ENCODE data around the gene SLC39A11.
"Not testable (repeated sequence)": the region's sequence is repeated elsewhere in the genome, so short reads cannot be mapped to it uniquely, and the experiment has no call there.

SLC39A11 gene

DNA sequence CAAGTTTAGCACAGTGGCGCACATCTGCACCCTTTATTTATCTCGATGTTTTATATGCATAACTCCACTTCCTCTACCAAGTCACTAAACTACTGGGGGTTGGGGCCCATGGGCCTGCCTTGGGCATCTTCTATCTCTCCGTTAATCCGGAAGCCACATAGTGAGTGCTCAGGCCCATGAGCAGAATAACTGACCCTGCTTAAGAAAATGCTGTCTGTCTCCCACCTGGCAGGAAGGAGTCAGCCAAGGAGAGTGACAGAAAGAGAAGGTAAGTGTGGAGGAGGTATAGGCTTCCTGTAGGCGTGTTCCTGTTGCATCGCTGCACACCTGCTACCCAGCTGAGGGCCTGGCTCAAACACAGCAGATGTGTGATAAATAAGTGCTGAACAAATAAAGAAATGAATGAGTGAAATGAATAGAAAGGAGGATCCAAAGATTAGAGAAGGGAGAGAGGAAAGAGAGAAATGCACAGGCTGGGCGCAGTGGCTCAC lies 320.1 kb downstream of the SLC39A11 start:
- no peak for DNase-seq

DNA sequence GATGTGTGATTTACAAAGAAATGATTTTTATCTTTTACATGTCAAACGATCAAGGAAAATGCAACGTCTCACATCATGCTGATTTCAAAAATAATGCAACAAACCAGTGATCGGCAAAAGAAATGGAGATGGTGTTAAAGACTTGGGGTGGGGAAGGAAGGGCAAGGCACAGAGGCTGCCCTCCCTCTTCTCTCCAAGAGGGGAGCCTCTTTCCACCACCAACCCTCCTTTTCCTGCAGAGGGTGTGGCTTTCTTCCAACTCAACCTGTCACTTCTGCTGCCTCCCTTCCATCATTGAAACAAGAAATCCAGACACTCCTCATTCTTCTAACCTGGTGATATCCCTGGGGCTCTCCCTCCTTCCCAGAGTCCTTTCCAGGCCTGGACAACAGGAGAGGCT lies 320.8 kb downstream of the SLC39A11 start:
- no peak for DNase-seq

DNA sequence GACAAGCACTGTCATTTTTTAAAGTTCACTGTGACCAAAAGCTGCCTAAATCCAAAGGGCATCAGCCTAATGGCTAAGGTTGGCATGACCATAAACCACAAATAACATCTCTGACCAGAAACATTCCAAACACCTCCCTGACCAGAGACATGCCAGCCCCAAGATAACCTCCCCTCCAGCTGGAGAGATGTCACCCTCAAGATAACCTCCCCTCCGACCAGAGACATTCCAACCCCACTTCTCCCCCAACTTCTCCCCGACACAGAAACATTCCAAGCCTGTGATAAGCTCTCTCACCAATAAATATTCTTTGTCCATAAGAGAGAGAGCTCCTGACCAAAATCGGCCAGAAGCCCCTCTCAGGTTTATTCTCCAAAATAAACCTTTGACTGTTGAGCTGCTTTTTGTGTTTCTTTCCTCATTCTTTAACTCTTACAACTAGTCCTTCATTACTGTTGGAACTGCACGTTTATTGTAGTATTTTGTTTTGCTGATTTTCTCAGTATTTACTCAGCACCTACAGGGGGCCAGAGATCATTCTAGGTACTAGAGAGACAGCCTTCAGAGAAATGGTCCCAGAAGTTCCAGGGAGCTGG lies 325.6 kb downstream of the SLC39A11 start:
- no peak for DNase-seq

DNA sequence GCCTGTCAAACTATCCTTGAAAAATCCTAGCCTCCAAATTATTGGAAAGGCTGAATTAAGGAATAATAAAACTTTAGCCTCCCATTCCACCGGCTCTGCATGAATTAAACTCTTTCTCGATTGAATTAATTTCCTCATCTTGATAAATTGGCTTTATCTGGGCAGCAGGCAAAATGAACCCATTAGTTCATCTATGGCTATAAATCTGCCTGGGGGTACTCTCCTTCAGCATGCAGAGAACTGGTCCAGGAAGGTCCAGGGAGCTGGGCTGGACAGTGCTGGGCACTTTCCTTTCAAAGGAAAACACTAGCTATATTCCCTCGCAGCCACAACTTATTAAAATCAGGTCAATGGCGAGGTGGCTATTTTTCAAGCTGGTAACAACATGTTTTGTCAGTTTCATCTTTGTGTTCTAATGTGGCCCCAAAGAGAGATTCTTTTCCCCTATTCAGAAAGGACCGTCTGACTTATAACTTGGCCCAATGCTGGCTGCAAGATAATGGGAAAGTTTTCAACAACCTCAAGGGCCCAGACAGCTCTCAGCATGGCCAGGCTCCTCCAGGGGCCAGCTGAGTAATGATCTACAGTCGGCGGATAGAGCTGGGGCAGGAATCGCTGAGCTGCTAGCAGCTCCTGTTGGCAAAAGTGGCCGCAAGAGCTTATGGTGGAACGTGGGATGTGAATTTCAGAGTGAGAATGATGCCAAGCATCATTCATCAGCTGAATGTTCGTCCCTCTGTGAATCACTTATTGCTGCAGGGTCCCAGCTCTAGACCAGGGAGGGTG lies 326.9 kb downstream of the SLC39A11 start:
- DNase-seq: no peak

DNA sequence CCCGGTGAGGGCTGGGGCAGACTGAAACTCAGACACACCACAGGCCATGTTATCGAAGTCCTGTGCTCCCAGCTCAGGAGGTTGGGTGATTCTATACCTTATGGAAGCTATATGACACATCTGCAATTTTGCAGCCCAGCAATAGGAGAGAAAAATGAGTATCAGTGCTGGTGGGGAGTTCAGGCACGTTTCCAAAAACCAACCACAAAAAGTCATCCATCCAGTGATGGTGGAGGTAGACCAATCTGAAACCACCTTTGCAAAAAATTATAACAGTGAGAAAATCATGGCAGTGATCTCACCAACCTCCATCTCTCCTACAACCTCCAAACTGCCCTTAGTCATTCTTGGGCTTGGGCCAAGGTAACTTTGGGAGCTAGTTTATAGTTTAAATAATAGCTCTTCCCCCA lies 327.9 kb downstream of the SLC39A11 start:
- no peak for DNase-seq

DNA sequence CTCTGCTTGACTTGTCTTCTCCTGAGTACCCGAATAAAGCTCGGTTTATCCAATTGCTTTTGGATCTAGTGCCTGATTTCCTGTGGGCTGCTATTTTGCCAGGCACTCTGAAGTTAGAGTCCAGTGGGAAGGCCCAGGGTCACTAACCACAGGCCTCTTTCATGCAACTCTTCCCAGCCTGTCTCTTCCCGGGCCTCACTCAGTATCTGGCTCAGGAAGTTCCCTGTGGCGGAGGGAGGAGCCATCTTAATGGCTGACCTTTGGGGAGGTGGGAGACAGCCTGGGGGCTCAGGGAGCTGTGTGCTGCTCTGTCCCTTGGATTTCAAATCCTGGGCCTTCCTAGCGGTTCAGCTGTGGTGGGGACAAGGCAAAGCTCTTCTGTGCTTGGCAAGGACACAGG lies 328.5 kb downstream of the SLC39A11 start:
- DNase-seq: no peak

DNA sequence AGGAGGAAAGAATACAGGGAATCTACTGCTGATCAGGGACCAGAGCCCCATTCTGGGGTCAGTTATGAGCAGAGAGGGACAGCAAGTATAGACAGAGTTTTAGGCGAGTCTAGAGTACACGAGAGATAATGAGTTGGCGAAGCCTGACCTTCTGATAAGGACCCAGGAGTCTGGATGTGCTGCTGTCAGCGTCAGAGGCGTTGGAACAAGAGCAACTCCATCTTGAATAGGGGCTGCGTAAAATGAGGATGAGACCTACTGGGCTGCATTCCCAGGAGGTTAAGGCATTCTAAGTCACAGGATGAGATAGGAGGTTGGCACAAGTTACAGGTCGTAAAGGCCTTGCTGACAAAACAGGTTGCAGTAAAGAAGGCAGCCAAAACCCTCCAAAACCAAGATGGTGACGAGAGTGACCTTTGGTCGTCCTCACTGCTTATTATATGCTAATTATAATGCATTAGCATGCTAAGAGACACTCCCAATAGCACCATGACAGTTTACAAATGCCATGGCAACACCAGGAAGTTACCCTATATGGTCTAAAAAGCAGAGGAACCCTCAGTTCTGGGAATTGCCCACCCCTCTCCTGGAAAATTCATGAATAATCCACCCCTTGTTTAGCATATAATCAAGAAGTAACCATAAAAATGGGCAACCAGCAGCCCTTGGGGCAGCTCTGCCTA lies 330.5 kb downstream of the SLC39A11 start:
- DNase-seq: not testable (repeated sequence)

DNA sequence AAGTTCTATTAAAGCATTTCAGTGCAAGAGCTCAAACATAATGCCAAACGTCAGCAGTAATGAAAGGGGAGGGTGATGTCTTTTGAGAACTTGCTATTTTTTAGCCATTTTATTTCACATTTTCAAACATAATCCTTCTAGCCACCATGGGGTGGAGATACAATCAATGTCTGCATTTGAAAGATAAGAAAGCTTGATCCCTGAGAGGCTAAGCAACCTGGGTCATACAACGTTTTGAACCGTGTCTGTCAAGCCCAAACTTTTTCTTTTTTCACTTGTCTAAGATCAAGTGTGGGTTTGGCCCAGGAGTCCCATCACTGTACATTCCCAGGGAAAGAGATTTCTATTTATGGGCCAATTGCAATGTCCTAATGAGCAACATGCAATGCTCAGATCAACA lies 331.1 kb downstream of the SLC39A11 start:
- DNase-seq: no peak

DNA sequence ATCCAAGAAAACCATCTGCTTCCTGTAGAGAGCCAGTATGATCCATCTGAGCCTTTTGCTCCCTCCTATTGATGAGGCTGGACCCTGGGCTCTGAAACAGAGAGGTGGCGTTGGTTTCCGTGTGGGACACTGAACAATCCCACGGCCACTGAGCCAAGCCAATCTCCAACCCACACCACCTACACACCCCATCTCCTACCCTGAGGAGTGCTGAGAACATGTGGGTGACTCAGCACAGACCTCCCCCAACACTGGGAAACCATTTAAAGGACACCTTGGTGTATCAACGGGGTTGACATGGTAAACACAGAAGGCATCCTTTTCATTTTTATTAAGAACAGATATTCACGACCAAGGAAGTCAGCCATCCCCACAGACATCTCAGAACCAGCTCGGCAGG lies 332.1 kb downstream of the SLC39A11 start:
- DNase-seq: no peak

DNA sequence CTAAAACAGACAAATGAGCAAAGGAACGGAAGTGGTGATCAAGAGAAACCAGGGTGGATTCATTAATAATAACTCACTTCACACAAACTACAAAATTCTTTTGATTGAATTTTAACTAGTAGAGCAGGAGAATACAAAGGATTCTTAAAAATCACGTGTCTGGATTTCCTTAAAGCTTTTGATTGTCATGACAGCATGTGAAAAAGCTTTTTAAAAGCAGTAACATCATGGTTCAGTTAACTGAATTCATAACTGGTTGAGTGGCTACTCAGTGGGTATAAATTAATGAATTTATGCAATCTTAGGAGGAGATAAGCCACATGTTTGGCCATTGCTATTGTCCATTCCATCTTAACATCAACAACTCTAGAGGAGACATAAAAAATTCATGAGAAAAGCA lies 333.2 kb downstream of the SLC39A11 start:
- no peak for DNase-seq

DNA sequence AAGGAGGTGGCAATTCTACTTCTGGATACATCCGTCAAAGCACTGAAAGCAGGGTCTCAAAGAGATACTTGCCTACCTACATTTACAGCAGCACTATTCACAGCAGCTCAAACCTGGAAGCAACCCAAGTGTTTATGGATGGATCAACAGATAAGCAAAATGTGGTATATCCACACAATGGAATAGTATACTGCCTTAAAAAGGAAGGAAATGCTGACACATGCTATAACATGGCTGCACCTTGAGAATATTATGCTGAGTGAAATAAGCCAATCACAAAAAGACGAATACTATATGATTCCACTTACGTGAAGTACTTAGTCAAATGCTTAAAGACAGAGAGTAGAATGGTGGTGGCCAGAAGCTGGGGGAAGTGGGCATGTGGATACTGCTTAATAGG lies 336.2 kb downstream of the SLC39A11 start:
- DNase-seq: no peak

DNA sequence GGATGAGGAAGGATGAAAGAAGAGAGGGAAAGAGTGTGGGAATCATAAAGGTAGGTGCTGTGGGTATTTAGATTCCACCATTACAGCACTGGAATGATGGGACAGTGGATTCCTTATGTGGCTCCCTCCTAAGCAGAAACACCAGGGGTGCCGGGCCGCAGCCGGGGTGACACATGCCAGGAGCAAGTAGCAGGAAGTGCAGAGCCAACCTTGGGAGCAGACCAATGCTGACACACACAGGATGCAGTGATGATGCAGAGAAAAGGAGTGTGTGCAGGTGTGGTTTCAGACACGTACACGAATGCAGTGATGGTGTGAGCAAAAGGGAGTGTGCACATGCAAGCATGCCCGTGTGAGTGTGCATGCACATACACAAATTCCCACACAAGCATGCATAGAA lies 338.0 kb downstream of the SLC39A11 start:
- no peak for DNase-seq

DNA sequence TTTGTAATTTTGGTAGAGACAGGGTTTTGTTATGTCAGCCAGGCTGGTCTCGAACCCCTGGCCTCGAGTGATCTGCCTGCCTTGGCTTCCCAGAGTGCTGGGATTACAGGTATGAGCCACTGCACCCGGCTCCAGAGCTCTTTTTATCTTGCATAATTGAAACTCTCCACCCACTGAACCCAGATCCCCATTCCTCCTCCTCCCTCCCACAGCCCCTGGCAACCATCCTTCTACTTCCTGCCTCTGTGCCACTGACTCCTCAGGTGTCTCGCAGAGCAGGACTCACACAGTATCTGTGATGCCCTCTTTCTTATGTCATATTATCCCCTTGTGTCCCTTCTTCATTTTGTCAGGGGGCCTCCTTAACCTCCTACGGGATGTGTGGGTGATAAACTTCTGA lies 340.7 kb downstream of the SLC39A11 start:
- DNase-seq: no peak

DNA sequence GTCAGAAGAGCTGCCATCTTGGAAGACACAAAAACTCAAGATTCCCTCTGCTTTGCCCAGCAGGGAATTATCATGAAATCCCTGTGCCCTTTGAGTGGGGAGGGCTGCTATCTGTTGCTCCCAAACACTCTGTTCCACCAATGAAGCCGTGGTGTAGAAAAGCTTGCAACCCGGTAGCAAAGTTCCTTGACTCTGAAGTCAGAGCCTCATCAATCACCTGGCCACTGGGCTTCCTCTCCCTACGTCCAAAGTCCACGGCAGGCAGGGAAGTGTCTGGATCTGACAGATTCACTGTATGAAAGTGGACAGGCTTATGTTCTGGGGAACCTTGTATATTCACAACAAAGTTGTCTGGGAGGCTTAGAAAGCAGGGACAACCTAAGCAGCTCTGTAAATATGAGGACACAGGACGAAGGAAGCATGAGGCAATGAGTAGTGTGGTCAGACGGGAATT lies 343.3 kb downstream of the SLC39A11 start:
- no peak for DNase-seq

DNA sequence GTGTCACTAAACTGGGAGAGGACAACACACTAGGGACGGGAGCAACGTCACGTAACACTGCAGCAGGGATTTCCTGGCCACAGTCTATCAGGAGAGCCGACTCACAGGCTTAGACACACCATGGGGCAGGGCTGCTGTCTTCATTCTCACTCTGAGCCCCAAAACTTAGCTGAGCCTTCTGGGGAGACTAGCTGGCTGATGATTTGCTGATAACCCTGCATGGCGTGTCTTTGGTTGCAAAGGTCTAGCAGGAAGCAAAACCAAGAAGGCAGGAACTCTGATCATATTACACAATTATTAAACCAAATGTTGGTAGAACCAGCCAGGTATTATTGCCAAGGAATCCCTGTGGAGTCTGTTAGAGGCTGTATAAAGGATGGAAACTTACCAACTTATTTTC lies 345.0 kb downstream of the SLC39A11 start:
- no peak for DNase-seq

DNA sequence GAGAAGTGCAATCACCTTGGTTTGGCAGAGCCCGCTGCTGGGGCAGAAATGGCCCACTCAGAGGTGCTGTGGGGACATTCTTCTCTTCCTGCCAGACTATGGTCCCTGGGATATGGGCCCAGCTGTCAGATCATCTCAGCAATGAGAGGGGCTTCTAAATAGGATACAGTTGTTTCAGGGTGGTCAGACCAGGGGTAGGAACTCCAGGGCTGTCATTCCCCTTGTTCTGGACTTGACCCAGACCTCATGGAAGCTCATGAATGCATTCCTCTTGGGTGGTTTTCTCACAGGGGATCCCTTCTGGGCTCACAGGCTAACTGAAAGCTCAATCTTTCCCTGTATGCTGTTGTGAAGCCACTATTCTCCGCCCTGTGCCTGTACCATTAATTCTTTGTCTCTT lies 347.2 kb downstream of the SLC39A11 start:
- DNase-seq: no peak

DNA sequence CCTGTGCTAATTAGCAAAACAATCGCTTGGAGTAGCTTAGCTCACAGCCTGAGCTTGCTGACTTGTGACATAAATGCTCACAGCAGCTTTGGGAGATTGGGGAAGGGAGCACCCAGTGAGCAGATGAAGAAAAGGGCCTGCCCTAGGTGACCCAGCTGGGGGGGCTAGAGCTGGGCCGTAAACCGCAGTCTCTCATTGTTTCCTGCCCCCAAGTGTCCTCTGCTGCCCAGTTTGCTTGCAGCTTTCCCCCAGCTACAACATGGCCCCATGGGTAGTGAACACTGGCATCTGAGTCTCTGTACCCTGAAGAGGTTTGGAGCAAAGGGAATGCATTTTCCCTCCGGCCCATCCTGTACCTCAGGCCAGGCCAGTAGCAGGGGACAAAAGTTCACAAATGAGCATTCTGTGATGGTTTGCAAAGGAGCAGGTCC lies 349.4 kb downstream of the SLC39A11 start:
- DNase-seq: no peak

DNA sequence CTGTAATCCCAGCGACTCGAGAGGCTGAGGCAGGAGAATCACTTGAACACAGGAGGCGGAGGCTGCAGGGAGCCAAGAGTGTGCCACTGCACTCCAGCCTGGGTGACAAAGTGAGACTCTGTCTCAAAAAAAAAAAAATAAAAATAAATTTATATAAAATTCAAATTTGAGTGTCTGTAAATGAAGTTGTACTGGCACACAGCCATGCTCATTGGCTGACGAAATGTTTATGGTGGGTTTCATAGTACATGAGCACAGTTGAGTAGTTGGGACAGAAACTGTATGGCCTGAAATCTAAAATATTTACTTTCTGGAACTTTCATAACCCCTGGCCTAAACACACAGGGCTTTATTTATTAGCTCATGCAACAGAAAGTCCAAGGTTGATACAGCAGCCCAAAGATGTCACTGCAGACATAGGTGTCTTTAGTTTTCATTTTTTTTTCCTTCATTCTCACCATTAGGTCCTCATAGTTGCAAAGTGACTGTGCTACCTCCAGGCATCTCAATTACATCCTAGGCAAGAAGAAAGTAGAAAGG lies 355.3 kb downstream of the SLC39A11 start:
- DNase-seq: no peak

DNA sequence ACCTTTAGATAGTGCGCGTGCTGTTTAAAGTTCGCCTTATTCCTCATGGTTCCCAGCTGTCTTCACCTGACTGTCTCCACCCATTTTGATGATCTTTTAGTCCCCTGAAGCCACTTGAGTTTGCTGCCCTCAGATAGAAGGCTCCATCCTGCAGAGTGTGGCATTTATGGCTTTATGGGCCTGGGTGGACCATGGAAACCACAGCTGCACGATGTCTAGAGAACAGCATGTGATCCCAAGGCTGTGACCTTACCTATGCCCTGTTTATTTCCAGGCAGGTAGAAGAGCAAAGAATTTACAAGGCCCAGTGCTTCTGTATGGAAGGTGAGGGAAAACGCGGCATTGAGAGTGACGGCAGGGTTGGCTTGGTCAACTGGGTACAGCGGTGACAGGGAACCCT lies 356.9 kb downstream of the SLC39A11 start:
- no peak for DNase-seq

DNA sequence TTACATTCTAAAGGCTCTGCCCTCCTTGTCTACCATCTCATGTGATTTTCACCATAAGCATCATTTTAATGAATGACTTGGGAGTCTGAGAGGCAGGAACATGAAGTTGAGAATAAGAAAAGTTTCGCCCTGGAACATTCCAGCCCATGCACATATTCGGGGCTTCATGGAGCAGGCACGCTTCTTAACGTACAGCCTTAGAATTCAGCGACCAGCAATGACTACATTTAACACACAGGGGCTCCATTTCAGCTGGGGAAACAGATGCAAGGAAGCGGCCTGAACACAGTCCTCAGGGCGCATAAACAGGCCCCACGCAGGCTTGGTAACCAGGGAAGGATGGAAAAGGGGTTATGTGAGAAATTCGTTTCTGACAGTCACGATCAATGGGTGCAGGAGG lies 357.4 kb downstream of the SLC39A11 start:
- DNase-seq: no peak

DNA sequence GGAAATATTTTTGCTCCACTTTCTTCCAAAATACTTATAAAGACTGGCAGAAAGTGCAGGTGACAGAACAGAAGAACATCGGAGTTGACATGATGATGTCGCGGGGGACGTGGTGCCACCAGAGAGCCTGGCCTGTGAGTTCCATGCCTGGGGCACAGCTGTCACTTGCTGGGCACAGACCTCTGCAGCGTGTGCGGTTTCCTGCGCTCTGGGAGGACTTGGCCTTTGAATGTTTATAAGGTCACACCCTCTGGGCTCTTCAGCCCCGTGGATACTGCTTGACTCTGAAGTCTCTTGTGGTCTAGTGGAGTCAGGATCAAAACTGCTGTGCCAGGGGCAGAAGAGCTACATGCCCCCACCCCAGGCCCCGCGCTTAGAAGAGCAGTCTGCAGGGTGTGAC lies 357.9 kb downstream of the SLC39A11 start:
- no peak for DNase-seq

DNA sequence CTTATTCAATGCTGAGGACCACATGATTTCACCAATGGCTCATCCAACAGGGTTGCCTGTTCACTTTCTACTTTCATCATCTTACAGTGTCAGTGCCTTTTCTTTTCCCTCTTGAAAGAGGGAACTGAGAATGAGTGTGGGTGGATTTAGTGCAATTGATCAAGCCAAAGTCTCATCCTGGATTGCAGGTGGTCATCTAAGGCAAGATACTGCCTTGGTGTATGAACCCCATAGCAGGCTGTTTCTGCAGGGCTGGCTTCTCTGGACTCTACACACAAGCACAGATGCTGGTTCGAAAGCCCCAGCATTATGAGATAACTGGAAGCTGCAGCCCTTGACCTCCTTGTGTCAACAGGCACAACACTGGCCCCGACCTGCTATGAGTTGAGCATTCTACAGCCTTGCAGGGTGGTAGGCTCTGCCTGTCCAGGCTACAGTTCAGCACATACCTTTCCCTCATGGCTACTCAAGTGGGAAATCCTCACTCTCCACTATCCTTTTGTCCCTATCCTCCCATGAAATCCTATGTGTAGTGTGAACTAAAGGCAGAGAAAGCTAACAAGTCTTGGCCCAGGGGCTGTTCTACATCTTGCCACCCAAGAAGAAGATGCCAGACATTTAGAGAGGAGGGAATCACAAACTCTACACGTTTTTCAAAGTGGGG lies 358.7 kb downstream of the SLC39A11 start:
- DNase-seq: no peak

All from NK-92 treated with Interleukin-12 subunit alpha and Interleukin-12 subunit beta, amount 100 ng/mL, for 24 hours (cell line).